AG20443 (cell line): ENCODE data around the gene DCAF16.
"Not testable (repeated sequence)": the region's sequence is repeated elsewhere in the genome, so short reads cannot be mapped to it uniquely, and the experiment has no call there.

Experiments used
- DNase-seq: peaks from one replicate; pipeline ENCODE4 v3.0.0; 2012; ENCODE audit warnings: low spot score, mixed read lengths

The DCAF16 gene

DNA sequence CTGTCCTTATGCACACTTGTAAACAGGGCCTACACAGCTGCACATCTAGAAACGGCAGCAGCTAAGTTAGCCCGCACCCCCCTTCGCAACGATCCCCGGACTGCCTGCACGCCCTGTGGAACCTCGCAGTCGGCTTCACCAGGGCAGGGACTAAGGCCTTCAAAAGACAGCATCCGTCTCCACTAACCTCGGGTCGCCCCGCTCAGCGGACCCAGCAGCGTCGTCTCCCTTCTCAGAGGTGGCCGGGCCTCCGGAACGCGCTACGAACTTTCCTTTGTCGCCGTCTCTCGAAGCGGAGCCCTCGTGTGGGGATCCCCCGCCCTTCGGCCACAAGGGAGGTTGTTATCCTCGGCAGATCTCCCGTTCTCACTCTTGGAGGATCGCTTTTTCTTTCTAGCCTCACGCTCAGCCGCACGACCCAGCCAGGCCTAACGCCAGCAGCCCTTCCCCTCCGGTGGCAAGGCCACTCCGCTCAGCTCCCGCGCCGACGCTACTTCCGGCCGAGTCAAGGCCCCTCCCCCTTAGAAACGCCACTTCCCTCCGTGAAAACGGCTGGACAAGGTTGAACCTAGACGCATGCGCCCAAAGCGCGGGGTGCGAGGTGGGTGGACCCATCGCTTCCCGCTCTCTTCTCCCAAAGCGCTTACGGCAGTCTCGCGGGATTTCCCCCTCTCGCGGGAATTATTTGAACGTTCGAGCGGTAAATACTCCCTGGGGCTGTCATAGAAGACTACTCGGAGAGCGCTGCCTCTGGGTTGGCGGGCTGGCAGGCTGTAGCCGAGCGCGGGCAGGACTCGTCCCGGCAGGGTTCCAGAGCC is at the start of gene DCAF16, which contains the start of gene NCAPG:
Gene DCAF16, minus strand, starts transcription at position 498 of the 818 bp plus-strand sequence. CDS start 6,616 bp downstream, outside the sequence.
Gene NCAPG, plus strand, starts transcription at position 720 of the 818 bp plus-strand sequence. CDS start 99 bp downstream, outside the sequence.
- peak; percentile 99 for DNase-seq

DNA sequence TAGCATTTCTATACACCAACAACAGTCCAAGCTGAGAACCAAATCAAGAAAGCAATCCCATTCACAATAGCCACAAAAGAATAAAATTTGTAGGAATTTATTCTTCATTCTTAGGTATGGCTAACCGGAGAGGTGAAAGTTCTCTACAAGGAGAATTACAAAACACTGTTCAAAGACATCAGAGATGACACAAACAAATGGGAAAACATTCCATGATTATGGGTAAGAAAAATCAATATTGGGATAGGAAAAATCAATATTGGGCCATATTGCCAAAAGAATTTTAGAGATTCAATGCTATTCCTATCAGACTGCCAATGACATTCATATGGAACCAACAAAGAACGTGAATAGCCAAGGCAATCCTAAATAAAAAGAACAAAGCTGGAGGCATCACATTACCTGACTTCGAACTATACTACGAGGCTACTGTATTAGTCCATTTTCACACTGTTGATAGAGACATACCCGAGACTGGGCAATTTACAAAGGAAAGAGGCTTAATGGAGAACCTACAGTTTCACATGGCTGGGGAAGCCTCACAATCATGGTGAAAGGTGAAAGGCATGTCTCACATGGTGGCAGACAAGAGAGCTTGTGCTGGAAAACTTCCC is 49.3 kb upstream of the DCAF16 start:
- DNase-seq: no peak

DNA sequence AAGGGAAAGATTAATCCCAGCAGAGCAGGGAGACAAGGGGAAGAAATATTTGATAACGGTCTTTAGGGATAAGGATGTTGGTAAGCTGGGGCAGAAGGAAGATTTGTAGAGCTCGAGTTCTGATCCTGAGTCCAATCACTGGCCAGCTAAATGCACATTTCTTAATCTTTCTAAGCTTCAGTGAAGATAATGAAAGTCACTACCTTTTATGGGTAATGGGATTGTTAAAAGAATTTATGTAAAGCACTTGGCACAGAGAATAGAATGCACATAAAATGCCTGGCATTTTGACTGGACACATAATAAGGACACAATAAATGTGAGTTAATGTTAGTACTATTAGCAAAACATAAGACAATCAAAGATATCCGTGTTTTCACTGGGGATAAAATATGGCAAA is 43.5 kb upstream of the DCAF16 start:
- DNase-seq: no peak

DNA sequence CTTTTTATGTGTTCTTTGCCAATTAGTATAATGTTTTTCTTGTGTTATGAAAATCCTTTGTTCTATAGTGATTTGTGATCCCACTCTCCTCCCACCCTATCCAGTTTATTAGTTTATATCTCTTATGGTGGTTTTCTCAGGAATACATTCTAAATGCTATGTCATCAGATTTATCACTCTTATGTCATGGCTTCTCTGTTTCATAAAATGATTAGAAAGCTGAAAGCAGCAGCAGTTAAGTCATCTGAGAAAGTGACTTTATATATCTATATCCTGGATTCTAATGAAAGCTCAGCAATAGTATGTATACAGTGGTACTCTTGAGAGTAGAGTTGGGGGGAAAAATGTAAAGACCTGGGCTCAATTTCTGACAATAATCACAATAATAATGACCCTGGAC is 41.4 kb upstream of the DCAF16 start:
- no peak for DNase-seq

DNA sequence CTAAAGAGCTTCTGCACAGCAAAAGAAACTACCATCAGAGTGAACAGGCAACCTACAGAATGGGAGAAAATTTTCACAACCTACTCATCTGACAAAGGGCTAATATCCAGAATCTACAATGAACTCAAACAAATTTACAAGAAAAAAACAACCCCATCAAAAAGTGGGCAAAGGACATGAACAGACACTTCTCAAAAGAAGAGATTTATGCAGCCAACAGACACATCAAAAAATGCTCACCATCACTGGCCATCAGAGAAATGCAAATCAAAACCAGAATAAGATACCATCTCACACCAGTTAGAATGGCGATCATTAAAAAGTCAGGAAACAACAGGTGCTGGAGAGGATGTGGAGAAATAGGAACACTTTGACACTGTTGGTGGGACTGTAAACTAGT is 39.7 kb upstream of the DCAF16 start:
- not testable (repeated sequence) for DNase-seq

DNA sequence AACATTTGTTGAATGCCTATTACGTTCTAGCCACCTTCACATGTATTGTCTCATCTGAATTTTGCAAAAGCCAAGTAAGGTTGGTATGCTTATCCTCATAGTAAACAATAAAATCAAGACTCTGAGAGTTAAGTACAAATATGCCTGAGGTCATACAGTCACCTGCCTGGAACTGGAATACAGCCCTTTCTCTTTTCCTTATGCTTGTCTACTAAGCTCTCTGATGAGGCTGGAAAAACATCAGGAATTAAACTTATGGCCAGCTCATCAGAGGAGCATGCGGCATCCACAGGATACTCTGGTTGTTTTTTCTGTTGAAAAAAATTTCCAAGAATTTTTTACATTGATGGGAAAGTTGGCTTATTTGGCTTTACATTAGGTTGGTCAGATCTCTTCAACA is 35.7 kb upstream of the DCAF16 start:
- no peak for DNase-seq

DNA sequence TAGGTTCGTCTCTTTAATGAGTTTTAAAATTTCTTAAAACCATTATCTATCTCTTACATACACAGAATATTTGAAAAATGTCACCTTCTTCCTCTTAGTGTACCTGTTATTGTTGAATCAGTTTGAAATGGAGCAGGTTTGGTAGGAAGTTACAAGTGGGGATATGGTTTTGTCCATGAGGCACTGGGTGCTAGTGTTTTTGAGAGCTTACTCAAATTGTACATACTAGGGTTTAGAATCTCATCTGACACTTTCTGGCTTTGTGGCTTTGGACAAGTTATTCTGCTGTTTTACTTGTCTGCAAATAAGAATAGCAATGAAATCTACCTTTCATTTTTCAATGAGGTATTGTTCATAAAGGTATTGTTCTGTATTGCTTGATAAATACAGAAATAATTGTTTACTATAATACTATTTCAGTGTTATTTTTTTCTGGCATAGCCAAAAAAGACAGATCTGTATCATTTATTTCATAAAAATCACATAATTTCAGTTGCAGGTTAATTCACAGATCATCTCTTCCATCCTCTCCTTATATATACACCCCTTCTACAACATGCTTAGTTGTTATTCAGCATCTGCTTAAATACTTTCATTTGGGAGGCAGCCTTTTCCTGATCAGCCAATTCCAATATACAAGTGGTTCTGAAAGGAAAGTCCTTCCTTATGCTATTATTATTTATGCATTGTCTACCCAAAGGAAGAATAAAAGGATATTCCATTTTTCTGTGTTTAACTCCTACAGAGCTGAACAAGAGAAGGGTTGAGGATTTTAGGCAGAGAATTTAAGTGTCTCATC is 13.5 kb upstream of the DCAF16 start:
- DNase-seq: no peak

DNA sequence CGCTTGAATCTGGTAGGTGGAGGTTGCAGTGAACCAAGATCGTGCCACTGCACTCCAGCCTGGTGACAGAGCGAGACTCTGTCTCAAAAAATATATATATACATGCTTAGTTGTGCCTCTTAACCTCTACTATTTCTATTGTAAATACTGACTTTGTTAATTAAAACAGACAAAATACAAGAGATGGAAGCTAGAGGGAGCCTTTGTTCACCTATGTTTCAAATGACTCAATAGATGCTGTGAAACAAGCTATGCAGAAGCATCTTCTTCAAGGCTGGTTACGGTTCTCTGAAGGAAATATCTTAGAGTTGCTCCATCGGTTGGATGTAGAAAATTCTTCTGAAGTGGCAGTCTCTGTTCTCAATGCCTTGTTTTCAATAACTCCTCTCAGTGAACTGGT is 6.5 kb upstream of the DCAF16 start:
- peak; percentile 49 for DNase-seq

DNA sequence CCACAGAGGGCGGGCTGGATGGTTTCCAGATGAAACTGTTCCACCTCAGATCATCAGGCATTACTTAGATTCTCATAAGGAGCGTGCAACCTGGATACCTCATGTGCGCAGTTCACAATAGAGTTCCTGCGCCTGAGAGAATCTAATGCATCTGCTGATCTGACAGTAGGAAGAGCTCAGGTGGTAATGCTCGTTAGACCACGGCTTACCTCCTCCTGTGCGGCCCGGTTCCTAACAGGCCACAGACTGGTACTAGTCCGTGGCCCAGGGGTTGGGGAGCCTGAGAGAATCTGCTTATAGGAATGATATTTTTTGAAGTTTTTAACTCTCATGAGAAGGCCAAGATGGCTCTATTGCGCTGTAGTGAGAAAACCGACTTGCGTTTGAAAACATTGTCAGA is 5.6 kb upstream of the DCAF16 start:
- DNase-seq: no peak

DNA sequence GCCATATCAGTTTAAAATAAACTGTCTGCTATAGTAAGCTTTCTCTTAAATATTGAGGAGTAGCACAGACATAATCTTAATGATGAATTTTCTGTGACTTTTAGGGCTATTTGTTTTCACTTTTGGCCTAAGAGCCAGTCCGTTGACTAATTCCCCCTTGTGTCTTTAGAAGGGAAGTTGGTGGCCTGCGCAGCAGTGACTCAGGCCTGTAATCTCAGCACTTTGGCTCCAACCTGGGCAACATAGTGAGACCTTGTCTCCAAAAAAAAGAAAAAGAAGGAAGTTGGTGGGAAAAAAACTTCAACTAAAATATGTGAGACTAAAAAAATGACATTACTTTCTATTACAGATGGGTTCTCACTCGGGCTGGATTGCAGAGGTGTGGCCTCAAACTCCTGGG is 3.6 kb upstream of the DCAF16 start:
- DNase-seq: no peak

DNA sequence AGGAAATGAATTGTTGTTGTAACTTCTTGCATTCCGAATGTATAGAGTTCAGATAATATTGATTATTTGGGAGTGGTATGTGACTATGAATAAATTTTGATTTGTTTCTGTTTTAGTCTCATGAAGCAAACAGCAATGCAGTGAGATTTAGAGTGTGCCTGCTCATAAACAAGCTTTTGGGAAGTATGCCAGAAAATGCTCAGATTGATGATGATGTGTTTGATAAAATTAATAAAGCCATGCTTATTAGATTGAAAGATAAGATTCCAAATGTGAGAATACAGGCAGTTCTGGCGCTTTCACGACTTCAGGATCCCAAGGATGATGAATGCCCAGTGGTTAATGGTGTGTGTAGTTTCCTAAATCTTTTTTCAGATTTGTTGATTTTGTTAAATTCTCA is 2.2 kb upstream of the DCAF16 start:
- DNase-seq: no peak

DNA sequence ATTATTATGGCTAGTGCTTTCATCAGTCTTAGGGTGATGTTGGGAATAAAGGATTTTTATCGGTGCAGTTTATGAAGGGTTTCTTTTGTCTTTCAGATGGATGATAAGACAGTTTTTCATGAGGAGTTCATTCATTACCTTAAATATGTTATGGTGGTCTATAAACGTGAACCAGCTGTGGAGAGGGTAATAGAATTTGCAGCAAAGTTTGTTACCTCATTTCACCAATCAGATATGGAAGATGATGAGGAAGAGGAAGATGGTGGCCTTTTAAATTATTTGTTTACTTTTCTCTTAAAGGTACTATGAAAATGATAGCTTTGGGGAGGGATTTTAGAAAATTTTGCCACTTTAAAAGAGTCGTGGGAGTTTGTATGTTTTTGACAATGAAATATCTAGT is 1.6 kb upstream of the DCAF16 start:
- no peak for DNase-seq

DNA sequence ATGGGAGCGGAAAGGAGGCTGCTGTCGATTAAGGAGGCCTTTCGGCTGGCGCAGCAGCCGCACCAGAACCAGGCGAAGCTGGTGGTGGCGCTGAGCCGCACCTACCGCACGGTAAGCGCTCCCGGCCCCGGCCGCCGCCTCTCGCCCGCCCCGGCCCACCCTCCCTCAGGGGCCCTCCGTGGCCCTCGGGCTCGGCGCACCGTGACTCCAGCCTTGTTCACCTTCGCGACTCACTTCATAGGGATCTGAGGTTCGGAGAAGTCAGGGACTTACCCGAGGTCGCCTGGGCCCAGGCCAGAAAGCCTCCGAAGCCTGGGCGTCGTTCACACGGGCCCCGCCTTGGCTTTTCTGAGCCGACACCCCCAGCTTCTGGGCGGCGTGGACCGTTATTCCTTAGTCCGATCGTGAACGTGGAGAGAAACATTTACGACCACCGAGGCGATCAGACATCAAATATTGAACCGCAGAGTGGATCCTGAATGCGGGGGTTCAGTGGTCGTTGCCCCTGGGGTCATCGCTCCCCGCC is 584 bp upstream of the DCAF16 start:
- DNase-seq: no peak

DNA sequence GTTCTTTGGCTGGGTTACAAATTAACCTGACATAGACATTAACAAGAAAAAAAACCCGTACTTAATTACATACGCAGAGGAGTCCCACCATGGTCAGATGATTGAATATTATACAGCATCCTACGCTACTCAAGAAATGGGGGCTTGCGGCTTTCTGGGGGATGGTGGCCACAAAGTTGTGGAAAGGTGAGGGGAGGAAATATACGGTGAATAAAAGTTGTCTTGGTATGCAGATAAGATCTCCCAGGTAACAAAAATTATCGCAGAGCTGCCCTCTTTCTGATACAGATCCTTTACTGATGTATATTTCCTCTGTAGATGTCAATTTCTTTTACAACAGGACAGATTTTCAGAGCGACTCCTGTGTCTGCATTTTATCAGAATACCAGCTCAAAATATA is 890 bp downstream of the DCAF16 start:
- no peak for DNase-seq

DNA sequence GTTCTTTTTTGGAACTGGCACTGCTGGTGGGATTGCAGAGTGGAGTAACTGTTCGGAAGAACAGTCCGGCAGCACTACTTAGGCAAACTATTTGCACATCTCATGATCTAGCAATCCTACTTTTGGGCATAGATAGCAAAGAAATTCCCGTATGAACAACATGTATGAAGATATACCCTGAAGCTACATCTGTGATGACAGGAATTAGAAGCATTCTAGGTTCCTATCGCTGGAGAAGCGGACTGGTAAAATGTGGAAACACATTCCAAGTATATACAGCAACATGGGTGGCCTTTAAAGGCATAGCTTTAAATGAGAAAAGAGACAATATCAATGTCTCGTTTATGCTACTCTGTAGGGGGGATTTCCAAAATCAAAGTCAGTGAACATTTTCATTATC is 3.1 kb downstream of the DCAF16 start:
- DNase-seq: peak; percentile 21

DNA sequence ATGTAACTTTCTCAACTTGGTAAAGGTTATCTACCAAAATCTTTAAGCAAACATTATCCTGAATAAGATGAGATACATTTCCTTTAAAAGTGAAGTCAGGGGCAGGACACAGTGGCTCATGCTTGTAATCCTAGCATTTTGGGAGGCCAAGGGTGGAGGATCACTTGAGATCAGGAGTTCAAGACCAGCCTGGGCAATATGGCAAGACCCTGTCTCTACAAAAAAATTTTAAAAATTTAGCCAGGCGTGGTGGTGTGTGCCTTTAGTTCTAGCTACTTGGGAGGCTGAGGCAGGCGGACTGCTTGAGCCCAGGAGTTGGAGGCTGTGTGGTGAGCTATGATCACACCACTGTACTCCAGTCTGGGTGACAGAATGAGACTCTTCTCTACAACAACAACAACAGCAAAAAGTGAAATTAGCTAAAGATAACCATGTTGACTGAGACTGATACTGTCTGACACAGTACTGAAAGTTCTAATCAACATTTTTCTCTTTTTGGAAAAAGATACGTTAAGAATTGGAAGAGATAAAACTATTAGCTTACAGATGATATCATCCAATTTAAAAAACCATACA is 4.9 kb downstream of the DCAF16 start:
- no peak for DNase-seq

DNA sequence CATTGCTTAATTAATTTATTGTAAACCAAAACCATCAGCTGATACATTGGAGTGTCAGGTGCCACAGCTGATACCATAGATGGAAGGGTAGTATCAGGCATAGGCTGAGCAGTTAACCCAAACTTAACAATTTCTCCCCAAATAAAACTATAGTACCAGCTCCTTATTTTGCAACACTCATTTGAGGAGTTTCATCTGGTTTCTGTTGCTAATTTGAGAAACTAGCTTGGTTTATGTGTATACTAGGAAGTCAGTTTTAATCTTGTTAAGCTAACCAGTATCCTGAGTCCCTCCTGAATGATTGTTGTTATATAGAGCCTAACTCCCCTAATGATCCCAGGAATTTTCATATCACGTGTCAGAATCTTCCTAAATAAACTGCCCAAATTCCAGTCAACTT is 12.7 kb downstream of the DCAF16 start:
- DNase-seq: no peak

DNA sequence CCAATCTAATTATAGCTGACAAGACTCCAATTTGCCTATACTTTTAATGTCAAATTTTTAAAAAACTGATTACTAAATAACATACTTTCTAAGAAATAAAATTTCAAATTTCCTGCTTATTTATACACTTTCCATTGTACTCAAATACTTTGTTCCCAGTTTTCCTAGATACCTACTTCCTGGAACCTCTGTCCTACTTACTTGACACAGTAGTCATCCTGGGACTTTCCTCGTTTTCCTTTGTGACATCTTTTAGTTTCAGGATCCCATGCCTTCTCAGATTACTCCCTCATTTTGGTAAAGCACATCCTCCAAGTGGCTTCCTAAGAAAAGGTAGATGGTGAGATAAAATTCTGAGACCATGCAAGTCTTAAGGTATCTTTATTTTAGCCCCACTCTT is 15.8 kb downstream of the DCAF16 start:
- DNase-seq: no peak

DNA sequence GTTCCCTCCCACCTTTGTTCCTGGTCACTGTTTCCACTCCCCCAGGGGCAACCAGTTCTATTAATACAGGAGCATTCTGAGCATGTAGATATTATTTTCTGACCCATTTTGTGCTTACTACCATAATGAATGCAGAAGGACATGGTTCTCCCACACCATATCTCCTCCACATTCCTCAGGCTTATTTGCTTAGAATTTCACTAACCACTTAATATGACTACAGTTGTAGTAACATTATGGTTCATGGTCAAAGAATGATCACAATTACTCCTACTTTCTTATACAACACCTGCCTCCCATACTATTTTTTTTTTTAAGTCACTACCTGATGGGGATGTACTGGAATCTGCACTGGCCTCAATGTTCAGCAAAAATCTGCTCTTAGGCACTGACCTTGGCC is 21.6 kb downstream of the DCAF16 start:
- no peak for DNase-seq

DNA sequence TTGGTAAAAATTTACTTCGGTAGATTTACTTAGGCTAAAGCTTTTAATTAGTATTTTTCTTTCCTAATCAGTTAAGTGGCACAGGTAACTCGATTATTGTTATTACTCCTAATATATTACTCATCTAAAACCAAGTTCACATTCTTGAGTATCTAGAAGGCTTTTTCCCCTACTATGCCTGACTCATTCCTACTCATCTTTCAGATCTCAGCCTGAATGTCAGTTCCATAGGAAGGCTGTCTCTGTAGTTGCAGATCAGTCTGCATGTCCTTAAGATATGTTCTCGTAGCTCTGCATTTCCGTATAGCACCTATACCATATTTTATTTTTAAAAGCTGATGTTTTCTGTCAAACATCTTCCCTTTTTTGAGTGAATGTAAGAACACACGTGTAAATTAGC is 23.2 kb downstream of the DCAF16 start:
- DNase-seq: no peak

DNA sequence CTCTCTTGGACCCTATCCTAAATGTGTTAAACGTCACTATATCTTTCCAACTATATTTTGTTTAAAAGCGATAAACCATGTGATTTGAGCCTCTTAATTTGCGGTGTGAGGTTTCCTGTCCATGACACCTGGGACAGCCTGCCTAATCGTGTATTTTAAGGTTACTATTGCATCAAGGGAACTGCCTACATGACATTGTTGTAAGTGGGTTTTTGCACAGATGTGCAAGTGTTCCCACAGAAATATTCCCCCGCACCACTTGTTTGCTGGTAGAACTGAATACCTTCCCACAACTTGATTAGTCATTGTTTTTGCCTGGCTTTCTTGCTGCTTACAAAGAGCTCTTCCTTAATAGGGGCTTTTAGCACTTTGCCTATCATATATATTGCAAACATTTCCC is 24.0 kb downstream of the DCAF16 start:
- DNase-seq: no peak

DNA sequence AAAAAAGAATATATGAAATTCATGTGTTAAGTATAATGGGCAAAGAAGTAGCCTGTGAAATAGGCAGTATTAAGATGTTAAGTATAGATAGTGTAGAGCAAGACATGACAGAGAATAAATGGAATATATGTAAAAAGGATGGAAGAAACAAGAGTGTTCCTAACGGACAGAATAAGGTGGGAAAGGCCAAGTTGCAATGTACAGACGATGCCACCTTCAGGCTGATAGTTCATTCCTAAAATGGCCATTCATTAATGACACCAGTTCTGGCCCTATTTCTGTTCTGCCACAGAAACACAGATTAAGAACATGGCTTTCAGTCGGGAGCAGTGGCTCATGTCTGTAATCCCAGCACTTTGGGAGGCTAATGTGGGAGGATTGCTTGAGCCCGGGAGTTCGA is 24.7 kb downstream of the DCAF16 start:
- no peak for DNase-seq
